ENCODE data around the gene CD79B. TPM values are rescaled to one million over a fixed set of nuclear protein-coding genes. Genes with fewer than 3 reads are reported as not detected.

CD79B gene
- total and polyA plus RNA-seq, 9 of the 15 experiments (the other 6 are each of a cell fraction or from before 2014, with no cell fraction given), result 0.15 to 0.62 (median 0.44) TPM; not detected in 2

DNA sequence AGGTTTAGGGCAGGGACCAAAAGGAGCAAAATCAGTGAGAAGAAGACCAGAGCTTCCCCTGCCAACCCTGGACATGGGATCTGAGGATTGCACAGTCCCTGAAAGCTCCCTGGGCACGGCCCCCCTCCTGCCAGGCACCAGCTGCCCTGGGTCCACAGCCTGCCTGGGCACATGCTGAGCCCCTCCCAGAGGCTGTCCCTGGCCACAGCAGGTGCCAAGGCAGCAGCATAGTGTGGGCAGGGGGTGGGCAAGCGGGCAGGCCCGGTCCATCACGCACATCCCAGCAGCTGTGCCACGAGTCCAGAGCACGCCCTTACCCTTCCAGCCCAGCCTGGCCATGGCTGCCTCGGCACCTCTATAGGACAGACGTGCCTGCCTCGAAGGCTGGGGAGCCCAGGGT is 27.9 kb upstream of the CD79B start:
- WGBS (ENCODE audit: insufficient coverage, low coverage, missing lambda C conversion rate), result 52% methylated on average over 6 of the region's 9 CpGs
- H3K27ac ChIP-seq (ENCODE audit: extremely low read depth, low read depth, low read length), result no peak overlapping the region
- intact Hi-C loops (cut with micrococcal nuclease), result no loop called here
- FAIRE-seq, result no peak
- DNase-seq (ENCODE audit: extremely low read depth in 1 of 4, low spot score in 3 of 4), result no peak
- in situ Hi-C loops (cut with MboI), result no loop called here
- H4K20me1 ChIP-seq (replicated peaks; ENCODE audit: control insufficient read depth, insufficient read depth, low read length), result no peaks in the 10 kb centered on the region
- H3K4me1 ChIP-seq (replicated peaks in 1 of 2; ENCODE audit: control insufficient read depth in 2 of 2, insufficient read depth in 2 of 2, low read length in 2 of 2), result peaks cover 15 to 26% of the 10 kb centered on the region in 2 experiments
- peaks cover 2% of the 10 kb centered on the region for H3K9me1 ChIP-seq (ENCODE audit: control insufficient read depth, insufficient read depth, low read length)
- ChIA-PET POLR2A (no interaction called here), CTCF (ENCODE audit: low intra/inter-chr PET ratio) (no interaction called here)
- TF ChIP-seq POLR2G (IDR thresholded peaks at IDR 0.05; ENCODE audit: low read depth, low read length), result peak; percentile 32; the same call in 1 of the 2 replicates
- peak; percentile 42; the same call in 1 of the 2 replicates for TF ChIP-seq RBFOX2 (IDR thresholded peaks at IDR 0.05; ENCODE audit: low read depth, low read length)
- TF ChIP-seq CREBBP (IDR thresholded peaks at IDR 0.05; ENCODE audit: low read depth, low read length), result no peak
- H3K27me3 ChIP-seq (ENCODE audit: control insufficient read depth in 2 of 2, insufficient read depth in 2 of 2, low read length in 2 of 2), result 0 out of 5 replicates have a peak, but pooled peaks cover 0 to 3% of the 10 kb centered on the region in 2 experiments
- no peaks in the 10 kb centered on the region for H3K36me3 ChIP-seq (ENCODE audit: control insufficient read depth, insufficient read depth, low read length)
- H3K9me3 ChIP-seq (replicated peaks; ENCODE audit: control insufficient read depth, insufficient read depth, low read depth, low read length), result no peaks in the 10 kb centered on the region
- no TSS peak for BruUV-seq (replicated peaks)
- no peaks in the 10 kb centered on the region for H3K79me2 ChIP-seq (ENCODE audit: control insufficient read depth, insufficient read depth, low read length)
- H3K4me2 ChIP-seq (ENCODE audit: insufficient read depth, low read length), result 0 out of 2 replicates have a peak overlapping the region, but pooled peaks have one; percentile 89
- H3K4me3 ChIP-seq, result no peak overlapping the region
- peak overlapping the region; percentile 17 to 66; a peak in 3 of 4 replicates for H3K9ac ChIP-seq (ENCODE audit: insufficient read depth in 1 of 2, low read depth in 2 of 2, low read length in 2 of 2)
- no peak for ATAC-seq
- no peak overlapping the region for H2AFZ ChIP-seq (ENCODE audit: low read depth, low read length)

DNA sequence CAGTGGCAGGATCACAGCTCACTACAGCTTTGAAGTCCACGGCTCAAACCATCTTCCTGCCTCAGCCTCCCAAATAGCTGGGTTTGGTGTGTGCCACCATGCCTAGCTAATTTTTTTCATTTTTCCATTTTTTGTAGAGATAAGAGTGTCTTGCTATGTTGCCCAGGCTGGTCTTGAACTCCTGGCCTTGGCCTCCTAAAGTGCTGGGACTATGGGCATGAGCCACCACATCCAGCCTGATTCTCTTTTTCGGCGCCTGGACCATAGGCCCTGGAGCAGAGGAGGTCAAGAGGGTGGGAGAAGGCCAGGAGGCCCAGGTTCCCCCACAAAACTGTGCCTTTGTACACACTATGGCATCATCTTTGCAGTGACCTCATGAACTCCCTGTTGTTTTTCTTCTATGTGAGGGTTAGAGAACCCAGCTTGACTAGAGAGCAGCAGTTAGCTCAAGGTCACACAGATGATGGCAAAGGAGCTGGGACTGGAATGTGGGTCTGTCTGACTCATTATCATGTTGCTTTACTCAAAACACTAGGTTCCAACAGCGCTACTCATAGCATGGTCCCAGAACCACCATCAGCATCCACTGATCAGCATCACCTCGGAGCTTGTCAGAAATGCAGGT is 24.3 kb upstream of the CD79B start:
- BruUV-seq (replicated peaks), result no TSS peak
- POLR2A ChIA-PET, result interaction anchor here (0.6 to 2.1 kb wide), 6 partner anchors 10 to 1186 kb away, joined by 3 to 6 read pairs (median 4); partner anchors contain the start of gene GH2
- Histone ChIP-seq H3K4me2 (ENCODE audit: insufficient read depth, low read length) (no peak overlapping the region), H3K4me3 (no peak overlapping the region), H4K20me1 (replicated peaks; ENCODE audit: control insufficient read depth, insufficient read depth, low read length) (0 out of 2 replicates have a peak, but pooled peaks cover under 1% of the 10 kb centered on the region), H3K9ac (ENCODE audit: insufficient read depth in 1 of 2, low read depth in 2 of 2, low read length in 2 of 2) (no peak overlapping the region), H3K9me1 (ENCODE audit: control insufficient read depth, insufficient read depth, low read length) (no peaks in the 10 kb centered on the region), H3K27me3 (ENCODE audit: control insufficient read depth in 2 of 2, insufficient read depth in 2 of 2, low read length in 2 of 2) (peaks cover 3 to 15% of the 10 kb centered on the region in 2 experiments; a peak in 4 of 5 replicates), H3K4me1 (replicated peaks in 1 of 2; ENCODE audit: control insufficient read depth in 2 of 2, insufficient read depth in 2 of 2, low read length in 2 of 2) (peaks cover 12 to 18% of the 10 kb centered on the region in 2 experiments), H3K27ac (ENCODE audit: extremely low read depth, low read depth, low read length) (no peak overlapping the region), H3K36me3 (ENCODE audit: control insufficient read depth, insufficient read depth, low read length) (no peaks in the 10 kb centered on the region), H3K79me2 (ENCODE audit: control insufficient read depth, insufficient read depth, low read length) (no peaks in the 10 kb centered on the region), H3K9me3 (replicated peaks; ENCODE audit: control insufficient read depth, insufficient read depth, low read depth, low read length) (no peaks in the 10 kb centered on the region), H2AFZ (ENCODE audit: low read depth, low read length) (no peak overlapping the region)
- in situ Hi-C loops (cut with MboI) (no loop called here), intact Hi-C loops (cut with micrococcal nuclease) (no loop called here)
- no peak for FAIRE-seq
- 58% methylated on average over 5 of the region's 5 CpGs for WGBS (ENCODE audit: insufficient coverage, low coverage, missing lambda C conversion rate)
- DNase-seq (ENCODE audit: extremely low read depth in 1 of 4, low spot score in 3 of 4), result no peak
- ATAC-seq, result no peak
- CTCF ChIA-PET (ENCODE audit: low intra/inter-chr PET ratio), result no interaction called here
- TF ChIP-seq, protein P1, sequence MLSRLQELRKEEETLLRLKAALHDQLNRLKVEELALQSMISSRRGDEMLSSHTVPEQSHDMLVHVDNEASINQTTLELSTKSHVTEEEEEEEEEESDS (CRISPR knock-in tag; IDR thresholded peaks at IDR 0.05), result no peak
- TF ChIP-seq, protein P2, sequence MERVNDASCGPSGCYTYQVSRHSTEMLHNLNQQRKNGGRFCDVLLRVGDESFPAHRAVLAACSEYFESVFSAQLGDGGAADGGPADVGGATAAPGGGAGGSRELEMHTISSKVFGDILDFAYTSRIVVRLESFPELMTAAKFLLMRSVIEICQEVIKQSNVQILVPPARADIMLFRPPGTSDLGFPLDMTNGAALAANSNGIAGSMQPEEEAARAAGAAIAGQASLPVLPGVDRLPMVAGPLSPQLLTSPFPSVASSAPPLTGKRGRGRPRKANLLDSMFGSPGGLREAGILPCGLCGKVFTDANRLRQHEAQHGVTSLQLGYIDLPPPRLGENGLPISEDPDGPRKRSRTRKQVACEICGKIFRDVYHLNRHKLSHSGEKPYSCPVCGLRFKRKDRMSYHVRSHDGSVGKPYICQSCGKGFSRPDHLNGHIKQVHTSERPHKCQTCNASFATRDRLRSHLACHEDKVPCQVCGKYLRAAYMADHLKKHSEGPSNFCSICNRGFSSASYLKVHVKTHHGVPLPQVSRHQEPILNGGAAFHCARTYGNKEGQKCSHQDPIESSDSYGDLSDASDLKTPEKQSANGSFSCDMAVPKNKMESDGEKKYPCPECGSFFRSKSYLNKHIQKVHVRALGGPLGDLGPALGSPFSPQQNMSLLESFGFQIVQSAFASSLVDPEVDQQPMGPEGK (CRISPR knock-in tag; IDR thresholded peaks at IDR 0.05; ENCODE audit: borderline replicate concordance), result no peak
- TF ChIP-seq ATF3 (IDR thresholded peaks at IDR 0.05) (0 out of 2 replicates have a peak, but pooled peaks have one; percentile 14), ATF3 (CRISPR knock-in tag; conservative IDR thresholded peaks at IDR 0.05) (no peak), IRF9 (tag; IDR thresholded peaks at IDR 0.05) (no peak)
